PC-9 (cell line): ENCODE results near the gene TADA2B.

Experiments used
- CTCF ChIP-seq: fragments of 200-600 bp; sonication (generic); conservative IDR thresholded peaks from 2 replicates; pipeline ENCODE4 v1.6.1; 2017; ENCODE audit warnings: mixed run types, antibody characterized with exemption, mild to moderate bottlenecking, moderate library complexity
- EZH2 ChIP-seq: fragments of 200-600 bp; sonication (generic); IDR thresholded peaks from 2 replicates; pipeline ENCODE4 v1.8.0; 2017; ENCODE audit warnings: antibody characterized with exemption, low read depth

GRCh38 chr4:7023486-7023885 lies 19.7 kb upstream of the TADA2B start:
- no peak for TF ChIP-seq CTCF
- TF ChIP-seq EZH2 = no peak
